SJCRH30 (cell line): ENCODE measurements around the gene CXXC1. TPM values are rescaled to one million over a fixed set of nuclear protein-coding genes. Genes with fewer than 3 reads are reported as not detected.
"Not testable (repeated sequence)": the region's sequence is repeated elsewhere in the genome, so short reads cannot be mapped to it uniquely, and the experiment has no call there.

Experiments used
- DNase-seq, 2 experiments: peaks; one replicate each; pipeline ENCODE4 v3.0.0-alpha.2; 2015 to 2020
- H3K27ac ChIP-seq: fragments of 250-450 bp; sonication (Bioruptor Pico); 2 replicates; pipeline ENCODE4 v1.5.1; 2020; ENCODE audit warnings: mild to moderate bottlenecking, moderate library complexity
- H3K27me3 ChIP-seq: fragments of 250-450 bp; sonication (Bioruptor Pico); 2 replicates; pipeline ENCODE4 v1.5.1; 2020; ENCODE audit warnings: mild to moderate bottlenecking, moderate library complexity
- H3K36me3 ChIP-seq: fragments of 250-450 bp; sonication (Bioruptor Pico); 2 replicates; pipeline ENCODE4 v1.5.1; 2020; ENCODE audit warnings: mild to moderate bottlenecking, moderate library complexity
- H3K4me1 ChIP-seq: fragments of 250-450 bp; sonication (Bioruptor Pico); 2 replicates; pipeline ENCODE4 v1.5.1; 2020; ENCODE audit warnings: mild to moderate bottlenecking, moderate library complexity
- H3K4me3 ChIP-seq: fragments of 250-450 bp; sonication (Bioruptor Pico); 2 replicates; pipeline ENCODE4 v1.5.1; 2020; ENCODE audit warnings: mild to moderate bottlenecking, moderate library complexity
- H3K9me3 ChIP-seq: fragments of 250-450 bp; sonication (Bioruptor Pico); replicated peaks from 2 replicates; pipeline ENCODE4 v1.5.1; 2020; ENCODE audit warnings: mild to moderate bottlenecking, moderate library complexity
- total RNA-seq: library from RNA; depleted of rRNA; stranded (reverse); fragments of >200 nt; shearing (Covaris generic); gene quantifications from 2 replicates; pipeline ENCODE4 v1.2.3, GENCODE V29; 2014; rRNA removed

The CXXC1 gene
- total RNA-seq, result 38.5 and 43.2 TPM in 2 replicates

GRCh38 chr18:50287441-50288347 lies at the start of gene CXXC1:
Gene CXXC1, minus strand, starts transcription at chr18:50287692. Its CDS starts 103 bp downstream, at chr18:50287589.
- no peaks in the 10 kb centered on the region for H3K4me1 ChIP-seq
- peak; percentile 98 for DNase-seq
- no peaks in the 10 kb centered on the region for H3K9me3 ChIP-seq
- H3K27ac ChIP-seq, result peak within 1 kb of the TSS; percentile 25
- H3K27me3 ChIP-seq, result no peaks in the 10 kb centered on the region
- H3K36me3 ChIP-seq, result peaks cover 5% of the 10 kb centered on the region
- H3K4me3 ChIP-seq, result peak within 1 kb of the TSS; percentile 78

- Histone ChIP-seq H3K36me3 (no peaks in the 10 kb centered on the region), H3K4me3 (no peak overlapping the region), H3K27me3 (no peaks in the 10 kb centered on the region; the same call in 1 of the 2 replicates), H3K27ac (no peak overlapping the region), H3K9me3 (no peaks in the 10 kb centered on the region), H3K4me1 (no peaks in the 10 kb centered on the region)
- DNase-seq, result no peak
Measured at GRCh38 chr18:50334546-50335152, 47.2 kb upstream of the CXXC1 start.

- H3K4me1 ChIP-seq, result no peaks in the 10 kb centered on the region
- DNase-seq, result no peak
- no peaks in the 10 kb centered on the region for H3K36me3 ChIP-seq
Measured at GRCh38 chr18:50331691-50332090, 44.2 kb upstream of the CXXC1 start.

GRCh38 chr18:50330176-50330575 lies 42.7 kb upstream of the CXXC1 start:
- no peaks in the 10 kb centered on the region for H3K4me1 ChIP-seq
- DNase-seq, result no peak
- H3K27ac ChIP-seq, result no peak overlapping the region
- H3K27me3 ChIP-seq, result no peaks in the 10 kb centered on the region
- no peak overlapping the region for H3K4me3 ChIP-seq
- H3K9me3 ChIP-seq, result no peaks in the 10 kb centered on the region
- H3K36me3 ChIP-seq, result no peaks in the 10 kb centered on the region

More at GRCh38 chr18:50331691-50332090, 44.2 kb upstream of the CXXC1 start:
- Histone ChIP-seq H3K27ac (no peak overlapping the region), H3K27me3 (no peaks in the 10 kb centered on the region; the same call in 1 of the 2 replicates), H3K4me3 (no peak overlapping the region), H3K9me3 (no peaks in the 10 kb centered on the region)

GRCh38 chr18:50327983-50328382 lies 40.5 kb upstream of the CXXC1 start:
- Histone ChIP-seq H3K27ac (no peak overlapping the region), H3K36me3 (no peaks in the 10 kb centered on the region), H3K4me1 (no peaks in the 10 kb centered on the region), H3K9me3 (no peaks in the 10 kb centered on the region), H3K4me3 (no peak overlapping the region), H3K27me3 (no peaks in the 10 kb centered on the region)
- DNase-seq, result no peak

GRCh38 chr18:50320719-50321118 lies 33.2 kb upstream of the CXXC1 start:
- H3K27ac ChIP-seq, result no peak overlapping the region
- no peaks in the 10 kb centered on the region for H3K4me1 ChIP-seq
- H3K4me3 ChIP-seq, result no peak overlapping the region
- no peaks in the 10 kb centered on the region; the same call in 1 of the 2 replicates for H3K27me3 ChIP-seq
- no peaks in the 10 kb centered on the region for H3K36me3 ChIP-seq
- no peaks in the 10 kb centered on the region for H3K9me3 ChIP-seq
- no peak for DNase-seq

- Histone ChIP-seq H3K4me1 (no peaks in the 10 kb centered on the region), H3K9me3 (no peaks in the 10 kb centered on the region), H3K27me3 (no peaks in the 10 kb centered on the region; the same call in 1 of the 2 replicates), H3K4me3 (no peak overlapping the region), H3K36me3 (no peaks in the 10 kb centered on the region), H3K27ac (no peak overlapping the region)
- no peak for DNase-seq
Measured at GRCh38 chr18:50315100-50315871, 27.8 kb upstream of the CXXC1 start.

- Histone ChIP-seq H3K9me3 (no peaks in the 10 kb centered on the region), H3K4me1 (no peaks in the 10 kb centered on the region), H3K27ac (no peak overlapping the region), H3K4me3 (no peak overlapping the region), H3K36me3 (no peaks in the 10 kb centered on the region), H3K27me3 (no peaks in the 10 kb centered on the region; the same call in 1 of the 2 replicates)
- no peak for DNase-seq
Measured at GRCh38 chr18:50313873-50314460, 26.5 kb upstream of the CXXC1 start.

- Histone ChIP-seq H3K9me3 (no peaks in the 10 kb centered on the region), H3K4me3 (no peak overlapping the region), H3K27me3 (no peaks in the 10 kb centered on the region; the same call in 1 of the 2 replicates), H3K27ac (no peak overlapping the region), H3K36me3 (no peaks in the 10 kb centered on the region), H3K4me1 (no peaks in the 10 kb centered on the region)
- DNase-seq, result no peak
Measured at GRCh38 chr18:50313031-50313607, 25.6 kb upstream of the CXXC1 start.

GRCh38 chr18:50312296-50313030 lies 25.0 kb upstream of the CXXC1 start:
- H3K4me1 ChIP-seq, result no peaks in the 10 kb centered on the region
- DNase-seq, result no peak
- H3K27me3 ChIP-seq, result no peaks in the 10 kb centered on the region
- H3K9me3 ChIP-seq, result no peaks in the 10 kb centered on the region
- no peak overlapping the region for H3K27ac ChIP-seq
- H3K36me3 ChIP-seq, result no peaks in the 10 kb centered on the region
- no peak overlapping the region for H3K4me3 ChIP-seq

GRCh38 chr18:50311650-50312049 lies 24.2 kb upstream of the CXXC1 start:
- no peak for DNase-seq
- Histone ChIP-seq H3K36me3 (no peaks in the 10 kb centered on the region), H3K27me3 (no peaks in the 10 kb centered on the region), H3K27ac (no peak overlapping the region), H3K4me1 (no peaks in the 10 kb centered on the region), H3K9me3 (no peaks in the 10 kb centered on the region), H3K4me3 (no peak overlapping the region)

- Histone ChIP-seq H3K27me3 (no peaks in the 10 kb centered on the region), H3K4me1 (no peaks in the 10 kb centered on the region), H3K27ac (no peak overlapping the region), H3K4me3 (no peak overlapping the region), H3K9me3 (no peaks in the 10 kb centered on the region), H3K36me3 (no peaks in the 10 kb centered on the region)
- no peak for DNase-seq
Measured at GRCh38 chr18:50310080-50310479, 22.6 kb upstream of the CXXC1 start.

GRCh38 chr18:50308851-50309250 lies 21.4 kb upstream of the CXXC1 start:
- H3K9me3 ChIP-seq, H3K4me1 ChIP-seq, H3K4me3 ChIP-seq, H3K36me3 ChIP-seq, DNase-seq, H3K27me3 ChIP-seq, H3K27ac ChIP-seq: not testable (repeated sequence)
